T-cell (primary cell): ENCODE results near the gene ASB13. TPM values are rescaled to one million over a fixed set of nuclear protein-coding genes. Genes with fewer than 3 reads are reported as not detected.

Experiments used
- ATAC-seq, 4 experiments: fragments of 200-7000 bp in 3 of 4; fragments of 150-1000 bp in 1 of 4; cut with Tn5 transposase; replicated peaks in 1 of 4; 1 replicate in 3 of 4; 2 replicates in 1 of 4; pipeline ENCODE4 v1.10.0; 2021; ENCODE audit warnings: moderate library complexity in 3 of 4, mild to moderate bottlenecking in 2 of 4, moderate number of reproducible peaks in 1 of 4
- CTCF ChIA-PET, 2 donors: fragments of 300-600 bp; sonication (Branson Sonifier 250); formaldehyde crosslinking; loops; one replicate each; lab custom pipeline; 2022; ENCODE audit warnings: antibody characterized with exemption in 2 of 2; lab: Charles Lee
- POLR2A ChIA-PET, 2 donors: fragments of 300-600 bp; sonication (Branson Sonifier 250); formaldehyde crosslinking; loops; one replicate each; lab custom pipeline; 2022; ENCODE audit warnings: antibody characterized with exemption in 2 of 2; lab: Charles Lee
- DNase-seq, 35 experiments: peaks; one replicate each; pipeline versions ENCODE4 v3.0.0 to v3.0.0-alpha.2; 2013 to 2023
- H3K27ac ChIP-seq: one replicate; pipeline ENCODE4 v1.5.1; 2013; ENCODE audit warnings: low read length
- H3K27me3 ChIP-seq, 2 experiments: replicated peaks in 1 of 2; 1 replicate in 1 of 2; 2 replicates in 1 of 2; pipeline versions ENCODE4 v1.6.1 to v1.7.0; 2013; ENCODE audit warnings: low read length in 1 of 2, mixed read lengths in 1 of 2; ENCODE audit not compliant: control insufficient read depth in 2 of 2, insufficient read depth in 2 of 2; ENCODE audit errors: extremely low read depth in 1 of 2
- H3K36me3 ChIP-seq, 2 donors: 1 replicate in 1 of 2; 2 replicates in 1 of 2; pipeline versions ENCODE4 v1.6.1 to v1.7.0; 2013; ENCODE audit warnings: low read length in 1 of 2; ENCODE audit not compliant: control insufficient read depth in 2 of 2, insufficient read depth in 1 of 2; ENCODE audit errors: extremely low read depth in 1 of 2
- H3K4me1 ChIP-seq, 2 experiments: 1 replicate in 1 of 2; 2 replicates in 1 of 2; pipeline versions ENCODE4 v1.6.1 to v1.7.0; 2013; ENCODE audit warnings: low read length in 2 of 2, mixed read lengths in 1 of 2; ENCODE audit not compliant: insufficient read depth in 2 of 2, control insufficient read depth in 1 of 2; ENCODE audit errors: extremely low read depth in 1 of 2
- H3K4me3 ChIP-seq, 2 donors: 1 replicate in 1 of 2; 2 replicates in 1 of 2; pipeline versions ENCODE4 v1.5.1 to v1.7.0; 2013; ENCODE audit warnings: mild to moderate bottlenecking in 2 of 2, low read length in 1 of 2, moderate library complexity in 1 of 2; ENCODE audit not compliant: control insufficient read depth in 1 of 2; ENCODE audit errors: extremely low read depth in 1 of 2
- H3K9me3 ChIP-seq: 2 replicates; pipeline ENCODE4 v1.7.0; 2013
- H3K27ac Mint-ChIP-seq, 2 donors: one replicate each; pipeline ENCODE4 v1.8.0; 2020 to 2021; ENCODE audit warnings: mild to moderate bottlenecking in 2 of 2, mixed read lengths in 2 of 2
- H3K27me3 Mint-ChIP-seq, 2 donors: one replicate each; pipeline ENCODE4 v1.8.0; 2021 to 2022; ENCODE audit warnings: mixed read lengths in 2 of 2
- H3K36me3 Mint-ChIP-seq: one replicate; pipeline ENCODE4 v1.8.0; 2021; ENCODE audit warnings: mixed read lengths
- H3K4me1 Mint-ChIP-seq, 3 donors: one replicate each; pipeline ENCODE4 v1.8.0; 2020 to 2022; ENCODE audit warnings: mixed read lengths in 3 of 3, mild to moderate bottlenecking in 1 of 3
- H3K4me3 Mint-ChIP-seq, 3 donors: one replicate each; pipeline ENCODE4 v1.8.0; 2020 to 2022; ENCODE audit warnings: mild to moderate bottlenecking in 3 of 3, mixed read lengths in 3 of 3, moderate library complexity in 3 of 3
- H3K9me3 Mint-ChIP-seq, 3 donors: one replicate each; pipeline ENCODE4 v1.8.0; 2020 to 2022; ENCODE audit warnings: mixed read lengths in 3 of 3
- WGBS: methylation state at CpG from one replicate; pipeline ENCODE4 v1.1.5; 2013; ENCODE audit warnings: missing lambda C conversion rate; ENCODE audit not compliant: insufficient coverage; 5-methylcytosine and 5-hydroxymethylcytosine counted together
- total RNA-seq, 35 experiments: library from RNA in 6 of 35; stranded (reverse) in 6 of 35; fragments of 120-200 nt in 1 of 35; gene quantifications; one replicate each; pipeline versions ENCODE4 v1.2.1 to v1.2.4 and lab custom pipeline; 2013 to 2026

Gene ASB13
- total RNA-seq, 5 donors from 2014 or later (not counting 1 experiment from before 2014, with no cell fraction given), result 9.4 to 22.8 (median 14.1) TPM

DNA sequence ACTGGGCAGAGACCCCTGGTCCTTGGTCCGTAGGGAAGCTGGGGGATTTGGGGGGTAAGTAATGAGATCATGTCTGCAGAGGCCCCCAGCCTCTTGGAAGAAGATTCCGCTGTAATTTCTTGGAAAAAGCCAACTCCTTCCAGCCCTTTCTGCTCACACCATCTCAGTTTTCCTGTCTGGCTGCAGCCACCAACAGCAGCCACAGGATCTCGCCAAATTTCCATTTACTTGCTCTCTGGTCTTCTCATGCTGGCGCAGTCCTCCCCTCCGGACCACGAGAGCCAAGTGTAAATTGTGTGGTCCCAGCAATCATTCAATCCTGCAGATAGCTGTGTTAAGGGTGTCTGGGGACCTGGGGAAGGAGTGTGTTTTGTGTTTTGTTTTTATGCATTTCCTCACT is 49.6 kb downstream of the ASB13 start:
- H3K4me1 ChIP-seq, result no peaks in the 10 kb centered on the region
- peaks cover 0 to 18% of the 10 kb centered on the region in 2 experiments for H3K27me3 ChIP-seq
- no peaks in the 10 kb centered on the region for H3K36me3 ChIP-seq
- peaks cover 0 to 1% of the 10 kb centered on the region in 2 donors for H3K27me3 Mint-ChIP-seq
- H3K27ac Mint-ChIP-seq, result no peak overlapping the region
- DNase-seq (no peak), ATAC-seq (no peak)
- WGBS, result 80% methylated on average over 4 of the region's 6 CpGs
- H3K36me3 Mint-ChIP-seq, result no peaks in the 10 kb centered on the region
- no peak overlapping the region for H3K4me3 Mint-ChIP-seq
- POLR2A ChIA-PET, result no interaction called here
- H3K9me3 Mint-ChIP-seq, result no peaks in the 10 kb centered on the region
- H3K4me1 Mint-ChIP-seq, result no peaks in the 10 kb centered on the region
- no peaks in the 10 kb centered on the region for H3K9me3 ChIP-seq
- no peak overlapping the region for H3K4me3 ChIP-seq
- H3K27ac ChIP-seq, result no peak overlapping the region
- CTCF ChIA-PET, result no interaction called here

GRCh38 chr10:5616046-5616445 is 50.3 kb downstream of the ASB13 start:
- ChIA-PET CTCF (no interaction called here), POLR2A (no interaction called here)
- H3K4me1 ChIP-seq, result no peaks in the 10 kb centered on the region
- H3K27me3 ChIP-seq, result peaks cover 0 to 18% of the 10 kb centered on the region in 2 experiments
- H3K36me3 ChIP-seq, result no peaks in the 10 kb centered on the region
- H3K9me3 Mint-ChIP-seq, result no peaks in the 10 kb centered on the region
- H3K27ac Mint-ChIP-seq, result no peak overlapping the region
- ATAC-seq, result no peak
- peaks cover 0 to 1% of the 10 kb centered on the region in 2 donors for H3K27me3 Mint-ChIP-seq
- WGBS, result 88% methylated on average over 6 of the region's 26 CpGs
- no peak overlapping the region for H3K4me3 ChIP-seq
- DNase-seq, result no peak
- H3K36me3 Mint-ChIP-seq, result no peaks in the 10 kb centered on the region
- no peak overlapping the region for H3K27ac ChIP-seq
- no peaks in the 10 kb centered on the region for H3K9me3 ChIP-seq
- H3K4me1 Mint-ChIP-seq, result no peaks in the 10 kb centered on the region
- no peak overlapping the region for H3K4me3 Mint-ChIP-seq

DNA sequence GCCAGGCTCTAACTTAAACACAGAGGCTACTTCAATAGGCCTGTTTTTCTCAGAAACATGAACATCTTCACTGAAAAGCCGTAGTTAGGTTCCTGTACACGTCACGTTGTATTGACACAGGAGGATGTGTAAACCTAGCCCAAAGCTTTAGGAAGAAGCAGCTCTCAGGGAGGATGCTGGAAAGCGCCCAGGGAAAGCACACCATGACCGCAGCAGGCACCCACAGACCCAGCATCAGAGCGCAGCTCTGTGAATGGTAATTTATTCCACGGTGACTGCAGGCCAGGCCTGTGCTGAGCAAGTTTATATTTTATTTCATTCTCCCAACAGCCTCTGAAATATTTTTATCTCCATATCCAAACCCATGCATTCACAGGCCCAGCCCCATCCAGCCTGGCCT is 51.1 kb downstream of the ASB13 start:
- H3K27me3 Mint-ChIP-seq, result peaks cover 0 to 1% of the 10 kb centered on the region in 2 donors
- POLR2A ChIA-PET, result interaction anchor here in 1 of 2 donors (0.7 kb wide), 1 partner anchor 243 kb away, joined by 4 read pairs; no protein-coding TSS in a partner anchor
- no peaks in the 10 kb centered on the region for H3K9me3 ChIP-seq
- H3K4me3 Mint-ChIP-seq, result no peak overlapping the region
- H3K4me1 Mint-ChIP-seq, result no peaks in the 10 kb centered on the region
- no peak overlapping the region for H3K27ac ChIP-seq
- H3K9me3 Mint-ChIP-seq, result no peaks in the 10 kb centered on the region
- H3K27ac Mint-ChIP-seq, result no peak overlapping the region
- H3K4me1 ChIP-seq, result no peaks in the 10 kb centered on the region
- no peak overlapping the region for H3K4me3 ChIP-seq
- WGBS, result 79% methylated on average over 4 of the region's 7 CpGs
- DNase-seq (no peak), ATAC-seq (no peak)
- no peaks in the 10 kb centered on the region for H3K36me3 Mint-ChIP-seq
- no peaks in the 10 kb centered on the region for H3K36me3 ChIP-seq
- CTCF ChIA-PET, result no interaction called here
- peaks cover 0 to 14% of the 10 kb centered on the region in 2 experiments for H3K27me3 ChIP-seq

DNA sequence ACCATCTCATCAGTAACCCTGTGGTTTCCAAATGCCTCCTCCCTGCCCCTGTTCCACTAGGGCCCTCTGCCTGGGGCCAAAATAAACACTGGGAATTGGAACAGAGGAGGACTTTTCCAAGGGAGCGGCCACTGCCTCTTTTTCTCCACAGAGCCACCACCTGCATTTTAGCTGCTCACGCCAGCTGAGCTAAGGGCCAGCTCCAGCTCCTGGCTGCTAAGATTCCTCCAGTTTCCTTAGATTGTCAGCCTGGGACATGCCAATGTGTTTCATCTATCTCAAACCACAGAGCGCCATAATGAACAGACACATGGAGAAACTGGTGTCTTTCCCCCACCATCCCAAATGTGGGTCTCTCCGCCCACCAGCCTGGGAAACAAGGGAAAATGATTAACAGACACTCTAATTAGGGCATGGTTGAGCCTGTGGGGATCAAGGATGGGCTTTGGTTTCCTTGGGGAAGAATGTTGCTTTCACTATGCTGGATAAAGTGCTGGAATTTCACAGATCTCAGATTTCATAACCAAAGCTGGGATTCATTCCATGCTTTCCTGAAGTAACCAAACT is 52.2 kb downstream of the ASB13 start:
- no peaks in the 10 kb centered on the region for H3K9me3 Mint-ChIP-seq
- Histone ChIP-seq H3K27me3 (peaks cover 0 to 11% of the 10 kb centered on the region in 2 experiments), H3K9me3 (no peaks in the 10 kb centered on the region), H3K27ac (no peak overlapping the region), H3K4me1 (no peaks in the 10 kb centered on the region), H3K36me3 (no peaks in the 10 kb centered on the region), H3K4me3 (no peak overlapping the region)
- POLR2A ChIA-PET, result interaction anchor here in 1 of 2 donors (0.7 kb wide), 2 partner anchors 163 to 242 kb away, joined by 3 to 4 read pairs; no protein-coding TSS in a partner anchor
- H3K27ac Mint-ChIP-seq, result no peak overlapping the region
- CTCF ChIA-PET, result interaction anchor here in 1 of 2 donors (0.7 kb wide), 1 partner anchor 764 kb away, joined by 3 read pairs; no protein-coding TSS in a partner anchor
- 100% methylated on average over 2 of the region's 4 CpGs for WGBS
- ATAC-seq (no peak), DNase-seq (no peak)
- peaks cover 0 to 1% of the 10 kb centered on the region in 2 donors for H3K27me3 Mint-ChIP-seq
- H3K4me1 Mint-ChIP-seq, result no peaks in the 10 kb centered on the region
- no peak overlapping the region for H3K4me3 Mint-ChIP-seq
- H3K36me3 Mint-ChIP-seq, result no peaks in the 10 kb centered on the region

GRCh38 chr10:5613481-5614154 is 52.8 kb downstream of the ASB13 start:
- WGBS, result 74% methylated on average over 6 of the region's 13 CpGs
- H3K36me3 ChIP-seq, result no peaks in the 10 kb centered on the region
- no peak overlapping the region for H3K4me3 ChIP-seq
- H3K9me3 ChIP-seq, result no peaks in the 10 kb centered on the region
- peaks cover 0 to 1% of the 10 kb centered on the region in 2 donors for H3K27me3 Mint-ChIP-seq
- H3K4me1 ChIP-seq, result no peaks in the 10 kb centered on the region
- H3K36me3 Mint-ChIP-seq, result no peaks in the 10 kb centered on the region
- H3K4me3 Mint-ChIP-seq, result no peak overlapping the region
- POLR2A ChIA-PET, result no interaction called here
- DNase-seq, result no peak
- CTCF ChIA-PET, result interaction anchor here in 1 of 2 donors (0.8 kb wide), 1 partner anchor 16 kb away, joined by 3 read pairs; no protein-coding TSS in a partner anchor
- H3K4me1 Mint-ChIP-seq, result no peaks in the 10 kb centered on the region
- H3K27ac Mint-ChIP-seq, result no peak overlapping the region
- ATAC-seq, result no peak
- H3K27ac ChIP-seq, result no peak overlapping the region
- no peaks in the 10 kb centered on the region for H3K9me3 Mint-ChIP-seq
- H3K27me3 ChIP-seq, result peaks cover 0 to 16% of the 10 kb centered on the region in 2 experiments

DNA sequence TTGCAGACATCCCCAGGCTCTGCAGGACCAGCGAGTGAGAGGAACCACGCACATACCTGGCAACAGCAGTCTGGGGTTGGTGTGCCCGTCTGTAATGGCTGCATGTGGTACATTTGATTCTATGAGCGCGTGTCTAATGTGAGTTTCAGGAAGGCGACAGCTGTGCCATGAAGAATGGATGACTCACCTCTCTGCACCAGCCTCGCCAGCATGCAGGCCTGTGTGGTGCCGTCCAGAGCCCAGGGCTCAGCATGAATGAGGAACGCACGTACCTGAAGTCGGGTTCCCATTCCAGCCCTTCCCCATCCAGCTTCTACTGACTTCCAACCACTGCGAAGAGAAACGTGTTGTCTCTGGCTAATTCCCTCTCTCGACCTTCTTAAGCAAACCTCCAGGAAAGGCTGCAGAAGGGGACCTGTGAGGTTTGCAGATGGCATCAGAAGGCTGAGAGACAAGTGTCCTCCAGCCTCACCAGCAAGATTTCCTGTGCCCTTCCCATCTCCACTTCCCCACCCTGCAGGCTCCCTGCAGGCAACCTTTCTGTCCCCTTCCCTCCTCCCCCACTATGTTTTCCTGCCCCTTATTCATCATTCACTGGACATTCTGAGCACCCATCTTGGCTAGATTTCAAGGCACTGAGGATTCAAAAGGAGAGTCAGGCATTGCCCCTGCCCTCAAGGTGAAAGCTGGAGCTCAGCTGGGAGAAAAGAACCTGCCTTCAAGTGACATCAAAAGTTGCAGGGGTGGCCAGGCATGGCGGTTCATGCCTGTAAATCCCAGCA is 54.3 kb downstream of the ASB13 start:
- Mint-ChIP-seq H3K4me1 (no peaks in the 10 kb centered on the region), H3K27me3 (peaks cover 0 to 12% of the 10 kb centered on the region in 2 donors), H3K27ac (no peak overlapping the region), H3K9me3 (no peaks in the 10 kb centered on the region), H3K36me3 (no peaks in the 10 kb centered on the region), H3K4me3 (no peak overlapping the region)
- Histone ChIP-seq H3K4me3 (no peak overlapping the region), H3K4me1 (no peaks in the 10 kb centered on the region), H3K27me3 (peaks cover 0 to 14% of the 10 kb centered on the region in 2 experiments), H3K36me3 (no peaks in the 10 kb centered on the region), H3K9me3 (no peaks in the 10 kb centered on the region), H3K27ac (no peak overlapping the region)
- ATAC-seq, result no peak
- ChIA-PET POLR2A (no interaction called here), CTCF (no interaction called here)
- WGBS, result 89% methylated on average over 12 of the region's 15 CpGs
- DNase-seq, result no peak
